Measurements from ENCODE around the gene C9orf72.
"Not testable (repeated sequence)": the region's sequence is repeated elsewhere in the genome, so short reads cannot be mapped to it uniquely, and the experiment has no call there.

The C9orf72 gene, protein sequence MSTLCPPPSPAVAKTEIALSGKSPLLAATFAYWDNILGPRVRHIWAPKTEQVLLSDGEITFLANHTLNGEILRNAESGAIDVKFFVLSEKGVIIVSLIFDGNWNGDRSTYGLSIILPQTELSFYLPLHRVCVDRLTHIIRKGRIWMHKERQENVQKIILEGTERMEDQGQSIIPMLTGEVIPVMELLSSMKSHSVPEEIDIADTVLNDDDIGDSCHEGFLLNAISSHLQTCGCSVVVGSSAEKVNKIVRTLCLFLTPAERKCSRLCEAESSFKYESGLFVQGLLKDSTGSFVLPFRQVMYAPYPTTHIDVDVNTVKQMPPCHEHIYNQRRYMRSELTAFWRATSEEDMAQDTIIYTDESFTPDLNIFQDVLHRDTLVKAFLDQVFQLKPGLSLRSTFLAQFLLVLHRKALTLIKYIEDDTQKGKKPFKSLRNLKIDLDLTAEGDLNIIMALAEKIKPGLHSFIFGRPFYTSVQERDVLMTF

DNA sequence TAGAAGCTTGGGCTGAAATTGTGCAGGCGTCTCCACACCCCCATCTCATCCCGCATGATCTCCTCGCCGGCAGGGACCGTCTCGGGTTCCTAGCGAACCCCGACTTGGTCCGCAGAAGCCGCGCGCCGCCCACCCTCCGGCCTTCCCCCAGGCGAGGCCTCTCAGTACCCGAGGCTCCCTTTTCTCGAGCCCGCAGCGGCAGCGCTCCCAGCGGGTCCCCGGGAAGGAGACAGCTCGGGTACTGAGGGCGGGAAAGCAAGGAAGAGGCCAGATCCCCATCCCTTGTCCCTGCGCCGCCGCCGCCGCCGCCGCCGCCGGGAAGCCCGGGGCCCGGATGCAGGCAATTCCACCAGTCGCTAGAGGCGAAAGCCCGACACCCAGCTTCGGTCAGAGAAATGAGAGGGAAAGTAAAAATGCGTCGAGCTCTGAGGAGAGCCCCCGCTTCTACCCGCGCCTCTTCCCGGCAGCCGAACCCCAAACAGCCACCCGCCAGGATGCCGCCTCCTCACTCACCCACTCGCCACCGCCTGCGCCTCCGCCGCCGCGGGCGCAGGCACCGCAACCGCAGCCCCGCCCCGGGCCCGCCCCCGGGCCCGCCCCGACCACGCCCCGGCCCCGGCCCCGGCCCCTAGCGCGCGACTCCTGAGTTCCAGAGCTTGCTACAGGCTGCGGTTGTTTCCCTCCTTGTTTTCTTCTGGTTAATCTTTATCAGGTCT, at the start of gene C9orf72:
TSS of gene C9orf72 (minus strand) at position 564 of the 716 bp plus-strand sequence. CDS start 6,361 bp downstream, outside the sequence.
- DNase-seq (ENCODE audit: low read depth), result no peak

DNA sequence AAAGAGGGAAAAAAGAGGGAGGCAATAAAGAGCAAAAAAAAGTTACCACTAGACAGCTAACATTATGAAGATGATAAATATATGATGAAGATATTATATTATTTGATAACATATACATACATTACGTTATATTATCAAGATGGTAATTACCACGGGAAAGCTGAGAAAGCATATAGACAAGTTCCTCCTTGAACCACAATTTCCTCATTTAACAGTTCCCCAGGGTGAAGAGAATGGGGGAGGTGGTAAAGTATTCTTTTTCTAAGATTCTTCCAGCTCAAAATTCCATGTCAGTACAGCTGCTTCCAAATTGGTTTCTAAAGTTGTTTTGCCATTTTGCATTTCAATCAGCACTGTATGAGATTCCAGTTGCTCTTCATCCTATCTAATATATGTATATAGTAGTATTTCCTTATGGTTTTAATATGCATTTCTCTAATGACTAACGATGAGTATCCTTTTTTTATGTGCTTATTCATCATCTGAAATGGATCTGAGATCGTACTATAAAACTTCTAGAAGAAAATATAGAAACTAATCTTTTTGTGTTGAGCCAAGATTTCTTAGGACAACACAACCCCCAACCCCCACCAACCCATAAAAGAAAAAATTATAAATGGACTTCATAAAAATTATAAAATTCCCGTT, 49.5 kb upstream of the C9orf72 start:
- no peak for DNase-seq (ENCODE audit: low read depth)

DNA sequence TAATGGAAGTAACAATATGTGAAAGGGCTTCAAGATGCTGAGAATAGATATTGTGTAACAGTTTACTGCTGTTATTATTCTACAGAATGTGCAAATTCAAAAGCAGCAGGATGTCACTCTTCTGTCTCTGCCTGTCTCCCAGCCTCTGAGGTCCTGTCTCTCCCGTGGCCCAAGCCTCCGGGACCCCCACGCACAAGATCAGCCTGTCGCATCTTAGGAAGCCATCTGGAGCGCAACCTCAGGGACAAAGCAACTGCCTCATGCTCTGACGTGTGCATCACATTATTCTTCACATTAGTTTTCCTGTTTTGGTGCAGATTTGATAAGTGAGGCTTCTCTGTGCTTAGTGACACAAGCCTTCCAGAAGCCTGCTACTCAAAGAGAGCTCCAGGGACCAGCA, 46.5 kb upstream of the C9orf72 start:
- no peak for DNase-seq (ENCODE audit: low read depth)

DNA sequence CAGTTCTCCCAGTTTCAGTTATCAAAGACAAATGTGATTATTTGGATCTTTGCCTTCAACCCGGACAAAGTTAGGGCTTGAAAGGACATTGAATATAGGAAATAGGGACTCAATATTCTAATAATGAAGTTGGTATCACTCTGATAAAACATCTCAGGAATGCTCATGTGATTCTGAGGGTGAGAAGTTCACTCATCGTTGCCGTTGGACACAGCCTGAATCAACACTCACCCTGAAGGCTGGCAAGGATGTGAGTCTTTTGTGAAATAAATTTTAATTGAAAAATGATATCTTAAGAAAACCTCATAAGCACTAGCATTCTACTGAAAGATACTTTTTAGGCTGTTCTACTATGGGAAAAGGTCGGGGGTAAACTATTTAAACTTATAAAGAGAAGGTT, 44.8 kb upstream of the C9orf72 start:
- DNase-seq (ENCODE audit: low read depth), result no peak

DNA sequence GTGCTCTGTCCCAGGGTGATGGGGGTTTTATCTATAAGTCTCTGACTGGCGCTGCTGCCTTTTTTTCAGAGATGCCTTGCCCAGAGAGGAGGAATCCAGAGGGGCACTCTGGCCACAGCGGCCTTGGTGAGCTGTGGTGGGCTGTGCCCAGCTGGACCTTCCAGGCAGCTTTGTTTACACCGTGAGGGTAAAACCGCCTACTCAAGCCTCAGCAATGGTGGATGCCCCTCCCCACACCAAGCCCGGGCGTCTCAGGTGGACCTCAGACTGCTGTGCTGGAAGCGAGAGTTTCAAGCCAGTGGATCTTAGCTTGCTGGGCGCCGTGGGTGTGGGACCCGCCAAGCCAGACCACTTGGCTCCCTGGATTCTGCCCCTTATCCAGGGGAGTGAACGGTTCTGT, 41.3 kb upstream of the C9orf72 start:
- DNase-seq (ENCODE audit: low read depth), result no peak

DNA sequence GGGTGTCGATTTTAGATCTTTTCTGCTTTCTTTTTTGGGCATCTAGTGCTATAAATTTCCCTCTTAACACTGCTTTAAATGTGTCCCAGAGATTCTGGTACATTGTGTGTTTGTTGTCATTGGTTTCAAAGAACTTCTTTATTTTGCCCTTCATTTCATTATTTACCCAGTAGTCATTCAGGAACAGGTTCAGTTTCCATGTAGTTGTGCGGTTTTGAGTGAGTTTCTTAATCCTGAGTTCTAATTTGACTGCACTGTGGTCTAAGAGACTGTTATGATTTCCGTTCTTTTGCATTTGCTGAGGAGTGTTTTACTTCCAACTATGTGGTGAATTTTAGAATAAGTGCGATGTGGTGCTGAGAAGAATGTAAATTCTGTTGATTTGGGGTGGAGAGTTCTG, 38.8 kb upstream of the C9orf72 start:
- DNase-seq (ENCODE audit: low read depth), result not testable (repeated sequence)

DNA sequence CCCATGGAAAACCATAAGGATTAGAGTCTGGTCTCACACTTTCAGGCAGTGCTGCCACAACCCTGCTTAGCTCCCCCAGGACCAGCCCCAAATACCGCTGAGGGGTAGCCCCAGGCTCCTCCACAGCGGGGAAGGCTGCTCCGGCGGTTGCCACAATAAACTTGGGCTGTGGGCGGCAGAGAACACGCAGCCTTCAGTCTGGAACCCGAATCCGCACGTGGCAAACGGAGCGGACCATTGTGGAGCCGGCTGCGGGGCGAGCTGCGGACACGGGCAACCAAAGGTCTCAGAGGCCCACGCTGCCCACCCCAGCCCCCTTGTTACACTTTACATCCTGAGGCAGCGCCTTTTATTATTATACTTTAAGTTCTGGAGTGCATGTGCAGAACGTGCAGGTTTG, 37.3 kb upstream of the C9orf72 start:
- DNase-seq (ENCODE audit: low read depth), result no peak

DNA sequence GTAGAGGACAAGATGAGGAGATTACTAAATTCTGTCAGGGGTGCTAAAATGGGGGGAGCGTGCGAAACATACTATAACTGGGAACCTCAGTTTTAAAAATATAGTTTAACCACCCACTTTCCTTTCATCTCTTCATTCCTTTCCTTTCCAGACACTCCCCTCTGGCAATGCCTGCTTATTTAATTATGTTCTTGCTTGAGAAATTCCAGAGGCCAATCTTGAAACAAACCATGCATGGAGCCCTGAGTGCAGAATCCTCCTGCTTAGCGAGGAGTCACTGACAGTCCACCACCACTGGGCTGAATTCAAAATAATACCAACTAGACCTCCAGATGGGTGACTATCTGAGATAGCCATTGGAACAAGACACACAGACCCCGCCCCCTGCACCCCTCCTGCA, 29.7 kb upstream of the C9orf72 start:
- DNase-seq (ENCODE audit: low read depth), result no peak

DNA sequence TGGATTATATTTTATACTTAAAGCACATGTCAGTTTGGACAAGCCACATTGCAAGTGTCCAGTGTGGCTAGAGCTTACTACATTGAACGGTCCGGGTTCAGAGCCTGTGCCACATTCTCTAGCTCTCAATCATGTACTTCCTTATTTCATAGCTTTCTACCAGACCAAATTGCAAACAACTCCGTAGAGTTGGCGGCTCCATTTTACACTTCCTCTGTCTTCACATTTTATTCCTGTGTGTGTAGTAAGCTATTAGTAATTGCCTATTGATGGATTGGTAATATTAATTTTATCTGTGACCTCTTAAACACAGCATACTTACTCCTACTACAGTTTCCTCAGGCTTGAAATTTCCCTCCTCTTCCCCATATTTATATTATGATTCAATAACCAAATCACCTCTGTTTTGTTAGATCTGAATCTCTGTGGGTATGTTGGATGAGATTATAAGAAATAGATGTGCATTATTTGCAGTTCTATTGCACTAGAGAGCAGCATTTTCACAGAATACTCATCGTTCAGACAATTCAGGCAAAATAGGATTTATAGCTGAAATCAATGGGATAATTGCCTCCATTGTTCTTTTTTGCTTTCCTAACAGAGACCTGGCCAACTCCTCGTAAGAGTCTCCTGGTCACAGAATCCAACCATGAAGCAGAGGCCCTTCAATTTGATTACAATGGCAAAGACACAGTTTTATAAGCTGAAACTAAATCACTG, 29.0 kb upstream of the C9orf72 start:
- DNase-seq (ENCODE audit: low read depth), result no peak

DNA sequence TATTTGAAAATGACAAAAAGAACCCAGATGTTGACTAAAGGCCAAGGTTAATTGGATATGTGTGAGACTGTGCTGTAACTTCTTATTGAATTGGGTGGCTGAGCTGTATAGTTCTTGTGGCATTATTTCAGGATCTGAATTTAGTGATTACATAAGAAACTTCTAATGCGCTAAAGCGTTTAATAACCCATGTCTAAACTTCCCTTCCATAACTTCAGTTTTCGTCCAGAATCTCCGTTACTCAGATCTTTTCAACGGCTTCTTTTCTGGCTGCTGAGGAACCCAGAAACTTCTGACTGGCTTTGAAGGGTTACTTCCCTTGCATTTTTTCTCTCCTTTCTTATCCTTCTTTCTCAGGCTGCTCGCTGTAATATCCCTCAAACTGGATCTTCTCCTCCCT, 28.1 kb upstream of the C9orf72 start:
- no peak for DNase-seq (ENCODE audit: low read depth)

DNA sequence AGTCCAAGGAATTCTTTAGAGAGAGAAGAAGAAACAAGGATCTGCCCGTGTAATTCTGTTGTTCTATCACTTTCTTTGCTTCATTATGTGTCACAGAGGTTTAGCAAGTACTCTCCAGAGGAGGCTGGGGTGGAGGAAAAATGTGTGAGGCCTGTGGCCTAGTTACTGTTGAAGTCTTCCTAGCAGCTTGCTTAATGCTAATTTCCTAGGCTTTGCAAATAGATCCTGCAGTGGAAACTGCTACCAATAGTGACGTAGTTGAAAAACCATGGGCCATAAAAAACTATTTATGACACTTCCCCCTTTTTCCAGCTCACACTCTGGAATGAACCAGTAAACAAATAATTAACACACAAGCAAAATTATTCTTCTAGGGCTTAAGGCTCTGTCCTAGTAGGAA, 27.0 kb upstream of the C9orf72 start:
- DNase-seq (ENCODE audit: low read depth), result no peak

DNA sequence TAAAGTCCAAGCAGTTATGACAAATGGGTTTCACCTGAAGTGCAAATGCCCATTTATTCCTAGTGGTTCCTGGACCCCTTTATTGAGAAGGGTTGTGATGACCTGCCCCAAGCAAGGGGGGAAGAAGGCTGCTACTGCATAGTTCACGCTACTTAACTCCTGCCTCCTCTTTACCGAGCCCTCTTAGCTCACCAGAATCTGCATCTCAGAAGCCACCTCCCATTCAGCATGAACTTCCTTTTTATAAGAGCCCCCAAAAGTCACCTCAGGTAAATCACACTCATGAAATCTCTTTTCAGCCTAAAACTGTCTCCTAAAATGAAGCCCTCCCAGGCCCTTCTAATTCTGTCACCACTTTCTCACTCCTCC, 26.6 kb upstream of the C9orf72 start:
- no peak for DNase-seq (ENCODE audit: low read depth)

DNA sequence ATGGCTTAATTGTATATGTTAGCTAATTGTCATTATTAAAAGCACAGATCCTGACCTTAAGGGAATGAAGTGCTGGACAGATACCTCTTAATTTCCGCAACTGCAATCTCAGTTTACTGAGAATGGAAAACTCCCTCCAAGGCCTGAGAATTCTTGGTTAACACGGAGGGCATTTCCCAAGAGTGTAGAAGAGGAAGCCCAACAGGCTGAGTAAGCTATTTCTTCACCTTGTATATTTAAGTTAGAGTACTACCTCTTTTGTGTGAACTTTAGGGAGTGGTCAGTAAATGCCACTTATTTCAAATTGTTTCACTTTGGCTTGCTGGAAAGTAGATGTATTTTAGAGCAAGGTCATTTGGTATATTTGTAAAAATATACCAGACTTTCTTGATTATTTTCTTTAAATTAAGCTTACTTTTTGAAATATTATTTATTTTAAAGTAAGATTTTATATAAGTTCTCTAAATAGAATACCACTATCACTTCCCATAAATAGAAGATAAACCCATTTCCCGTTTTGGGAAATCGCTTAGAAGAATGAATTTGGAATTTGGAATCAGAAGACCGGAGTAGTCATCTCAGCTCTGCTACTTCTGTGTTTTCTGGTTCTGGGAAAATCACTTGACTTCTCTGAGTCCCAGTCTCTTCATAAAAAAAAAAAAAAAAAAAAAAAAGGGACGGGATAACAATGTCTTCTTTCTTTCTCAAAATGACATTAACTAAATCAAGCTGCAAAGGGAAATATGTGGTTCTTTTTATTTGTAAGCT, 26.0 kb upstream of the C9orf72 start:
- no peak for DNase-seq (ENCODE audit: low read depth)

DNA sequence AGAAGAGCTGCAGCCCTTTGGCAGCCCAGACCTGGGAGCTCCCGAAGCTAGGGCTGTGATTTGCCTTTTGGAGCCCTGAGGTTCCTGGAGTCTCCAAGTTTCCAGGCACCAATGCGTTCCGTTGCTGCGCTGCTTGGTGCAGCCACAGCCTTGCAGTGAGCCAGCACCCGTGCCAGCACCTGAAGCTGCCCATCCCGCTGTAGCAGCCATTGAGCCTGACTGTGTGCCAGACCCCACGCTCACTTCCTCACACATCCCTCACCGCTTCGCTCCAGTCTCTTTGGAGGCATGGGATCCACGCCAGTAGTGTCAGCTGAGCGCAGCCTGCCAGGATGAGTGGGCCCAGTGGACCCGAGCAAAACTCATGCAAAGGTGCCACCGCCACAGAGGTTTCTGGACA, 22.5 kb upstream of the C9orf72 start:
- no peak for DNase-seq (ENCODE audit: low read depth)

DNA sequence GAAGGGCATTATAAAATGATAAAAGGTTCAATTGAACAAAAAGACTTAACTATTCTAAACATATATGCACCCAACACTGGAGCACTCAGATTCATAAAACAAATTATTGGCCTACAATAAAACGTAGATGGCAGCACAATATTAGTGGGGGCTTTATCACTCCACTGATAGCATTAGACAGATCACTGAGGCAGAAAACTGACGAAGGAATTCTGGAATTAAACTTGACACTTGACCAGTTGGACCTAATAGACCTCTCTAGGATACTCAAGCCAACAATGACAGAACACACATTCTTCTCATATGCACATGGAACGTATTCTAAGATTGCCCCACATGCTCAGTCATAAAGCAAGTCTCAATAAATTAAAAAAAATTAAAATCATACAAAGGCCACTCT, 18.4 kb upstream of the C9orf72 start:
- DNase-seq (ENCODE audit: low read depth), result no peak

DNA sequence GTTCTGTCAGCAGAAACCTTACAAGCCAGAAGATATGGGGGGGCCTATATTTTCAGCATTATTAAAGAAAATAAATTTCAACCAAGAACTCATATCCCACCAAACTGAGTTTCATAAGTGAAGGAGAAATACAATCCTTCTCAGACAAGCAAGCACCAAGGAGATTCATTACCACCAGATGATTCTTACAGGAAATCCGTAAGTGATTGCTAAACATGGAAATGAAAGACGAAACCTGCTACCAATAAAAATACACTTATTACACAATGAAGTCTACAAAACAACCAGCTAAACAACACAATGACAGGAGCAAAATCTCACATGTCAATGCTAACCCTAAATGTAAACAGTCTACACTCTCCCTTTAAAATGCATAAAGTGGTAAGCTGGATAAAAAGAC, 17.8 kb upstream of the C9orf72 start:
- DNase-seq (ENCODE audit: low read depth), result no peak

DNA sequence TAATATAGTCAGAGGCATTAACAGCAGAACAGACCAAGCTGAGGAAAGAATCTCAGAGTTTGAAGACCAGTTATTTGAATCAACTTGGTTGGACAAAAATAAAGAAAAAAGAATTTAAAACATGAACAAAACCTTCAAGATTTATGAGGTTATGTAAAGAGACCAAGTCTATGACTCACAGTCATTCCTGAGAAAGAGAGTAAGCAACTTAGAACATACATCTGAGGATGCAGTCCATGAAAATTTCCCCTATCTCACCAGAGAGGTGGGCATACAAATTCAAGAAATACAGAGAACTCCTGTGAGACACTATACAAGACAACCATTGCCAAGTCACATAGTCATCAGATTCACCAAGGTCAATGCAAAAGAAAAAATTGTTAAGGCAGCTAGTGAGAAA, 17.4 kb upstream of the C9orf72 start:
- DNase-seq (ENCODE audit: low read depth), result no peak

DNA sequence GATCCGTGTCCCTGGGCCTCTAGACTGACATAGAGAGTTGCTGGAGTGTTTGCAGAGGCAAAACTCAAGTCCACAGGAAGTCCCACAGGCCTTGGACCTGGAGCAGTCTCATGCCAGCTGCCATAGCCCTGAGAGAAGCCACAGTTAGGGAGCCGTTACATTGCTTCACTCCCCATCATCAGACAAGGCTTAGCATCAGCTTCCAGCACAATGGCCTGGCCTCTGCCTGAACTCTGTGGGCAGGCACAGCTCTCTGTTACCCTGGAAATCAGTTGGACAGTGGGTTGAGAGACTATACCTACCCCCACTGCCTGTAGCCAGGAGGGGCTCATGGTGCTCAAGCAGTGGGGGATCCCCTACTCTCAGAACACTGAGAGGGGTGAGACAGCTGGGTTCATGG, 16.2 kb upstream of the C9orf72 start:
- DNase-seq (ENCODE audit: low read depth), result no peak

DNA sequence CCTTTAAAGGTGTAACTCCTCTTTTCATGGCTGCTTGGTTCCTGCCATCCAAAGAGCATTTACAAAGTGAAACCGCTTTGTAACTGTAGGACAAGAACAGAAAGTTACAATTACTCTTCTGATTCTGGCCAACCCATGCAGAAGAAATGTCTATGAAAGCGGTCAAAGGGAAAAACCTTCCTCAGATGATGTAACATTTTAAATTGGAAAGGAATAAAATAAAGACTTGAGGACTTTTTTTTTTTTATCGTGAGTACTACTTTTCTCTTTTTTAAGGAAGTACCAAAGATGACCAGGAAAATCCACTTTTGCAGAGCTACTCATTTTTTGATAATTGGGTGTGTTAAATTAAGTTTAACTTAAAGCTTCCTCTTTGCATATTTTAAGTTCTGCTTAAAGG, 13.0 kb upstream of the C9orf72 start:
- DNase-seq (ENCODE audit: low read depth), result no peak

DNA sequence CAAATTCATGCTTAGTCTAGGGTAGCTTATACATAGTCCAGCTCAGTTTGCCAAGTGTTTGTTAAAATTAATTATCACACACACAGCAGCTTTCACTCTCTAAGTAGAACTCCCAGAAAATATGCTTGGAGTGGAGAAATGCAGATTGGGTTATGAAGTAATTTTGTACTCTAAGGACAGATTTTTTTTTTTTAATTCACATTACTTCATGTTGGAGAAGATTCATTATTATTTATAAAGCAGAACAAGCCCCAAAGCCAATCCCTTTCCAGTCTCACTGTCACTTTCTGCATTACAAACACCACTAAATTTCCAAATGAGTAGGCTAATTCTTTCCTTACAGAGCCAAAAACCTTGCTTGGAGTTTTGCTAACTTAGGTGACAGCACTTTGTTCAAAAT, 11.7 kb upstream of the C9orf72 start:
- DNase-seq (ENCODE audit: low read depth), result no peak

DNA sequence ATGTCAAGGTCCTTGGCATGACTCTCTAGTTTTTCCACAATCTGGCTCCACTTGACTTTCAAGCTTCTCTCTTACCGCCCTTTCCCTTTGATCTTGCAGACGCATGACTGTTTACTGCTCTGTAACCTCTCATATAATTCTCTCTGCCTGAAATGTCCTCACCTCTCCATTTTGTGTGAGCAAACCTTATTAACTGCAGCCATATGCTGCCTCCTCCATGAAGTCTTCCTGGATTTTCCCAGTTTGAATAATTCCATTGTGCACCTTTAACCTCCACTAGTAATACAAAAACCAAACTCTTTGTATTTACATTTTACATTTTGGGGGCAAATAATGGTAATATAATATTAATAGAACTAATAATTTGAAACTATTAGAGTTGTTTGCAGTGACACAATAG, 9.5 kb upstream of the C9orf72 start:
- no peak for DNase-seq (ENCODE audit: low read depth)

DNA sequence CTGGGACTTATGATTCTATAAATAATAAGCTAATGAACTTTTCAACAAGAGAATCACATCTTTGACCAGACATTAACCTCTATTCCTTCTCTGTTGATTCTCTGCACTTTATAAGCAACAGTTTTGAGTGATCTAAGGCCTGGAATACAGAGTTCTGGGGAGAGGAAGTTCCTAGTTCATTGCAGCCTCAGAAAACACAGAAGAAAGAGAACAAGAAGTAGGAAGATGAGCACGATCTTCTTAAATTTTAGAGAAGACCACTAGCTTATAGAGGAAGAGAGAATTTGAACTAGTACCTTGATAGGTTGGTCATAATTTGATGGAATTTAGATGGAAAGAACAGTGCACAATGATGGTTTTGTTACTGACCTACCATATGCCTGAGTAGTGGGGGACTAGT, 8.5 kb upstream of the C9orf72 start:
- no peak for DNase-seq (ENCODE audit: low read depth)

All from HS-27A (cell line).